Neuron (in vitro differentiated cells): ENCODE measurements around the gene MCF2L2.

Experiments used
- H2AFZ ChIP-seq: one replicate; pipeline ENCODE4 v1.6.1; 2013; ENCODE audit warnings: low read depth, mild to moderate bottlenecking, inconsistent platforms, low read length, moderate library complexity
- H3K27me3 ChIP-seq: one replicate; pipeline ENCODE4 v1.6.1; 2013; ENCODE audit warnings: low read length; ENCODE audit not compliant: insufficient read depth
- H3K36me3 ChIP-seq: one replicate; pipeline ENCODE4 v1.6.1; 2013; ENCODE audit warnings: low read length; ENCODE audit not compliant: insufficient read depth
- H3K4me1 ChIP-seq: one replicate; pipeline ENCODE4 v1.6.1; 2013; ENCODE audit warnings: low read length; ENCODE audit not compliant: insufficient read depth
- H3K4me3 ChIP-seq: 2 replicates; pipeline ENCODE4 v1.5.1; 2013; ENCODE audit warnings: mild to moderate bottlenecking, low read length, moderate library complexity
- H3K9me3 ChIP-seq: one replicate; pipeline ENCODE4 v1.6.1; 2013; ENCODE audit warnings: low read length

The MCF2L2 gene

GRCh38 chr3:183299976-183300375 is 128.4 kb downstream of the MCF2L2 start:
- H3K36me3 ChIP-seq: no peaks in the 10 kb centered on the region
- no peak overlapping the region for H2AFZ ChIP-seq
- peaks cover 14% of the 10 kb centered on the region for H3K4me1 ChIP-seq
- no peaks in the 10 kb centered on the region for H3K27me3 ChIP-seq
- peaks cover 2% of the 10 kb centered on the region for H3K9me3 ChIP-seq
- no peak overlapping the region for H3K4me3 ChIP-seq

- H2AFZ ChIP-seq: no peak overlapping the region
- H3K4me3 ChIP-seq: no peak overlapping the region
- H3K4me1 ChIP-seq: peaks cover 14% of the 10 kb centered on the region
Measured at GRCh38 chr3:183298701-183299153, 129.7 kb downstream of the MCF2L2 start.

GRCh38 chr3:183296944-183297343 is 131.5 kb downstream of the MCF2L2 start:
- Histone ChIP-seq H3K9me3 (peaks cover 2% of the 10 kb centered on the region), H3K27me3 (no peaks in the 10 kb centered on the region), H3K4me1 (peaks cover 14% of the 10 kb centered on the region), H3K4me3 (no peak overlapping the region), H3K36me3 (no peaks in the 10 kb centered on the region), H2AFZ (no peak overlapping the region)

More at GRCh38 chr3:183298701-183299153, 129.7 kb downstream of the MCF2L2 start:
- no peaks in the 10 kb centered on the region for H3K36me3 ChIP-seq
- no peaks in the 10 kb centered on the region for H3K27me3 ChIP-seq
- H3K9me3 ChIP-seq: peaks cover 2% of the 10 kb centered on the region

- Histone ChIP-seq H3K27me3 (no peaks in the 10 kb centered on the region), H2AFZ (no peak overlapping the region), H3K36me3 (no peaks in the 10 kb centered on the region), H3K9me3 (peaks cover 2% of the 10 kb centered on the region), H3K4me1 (peaks cover 14% of the 10 kb centered on the region), H3K4me3 (no peak overlapping the region)
Measured at GRCh38 chr3:183295211-183295610, 133.2 kb downstream of the MCF2L2 start.

- Histone ChIP-seq H3K9me3 (peaks cover 2% of the 10 kb centered on the region), H3K36me3 (no peaks in the 10 kb centered on the region), H3K4me3 (no peak overlapping the region), H3K4me1 (peaks cover 12% of the 10 kb centered on the region), H2AFZ (no peak overlapping the region), H3K27me3 (no peaks in the 10 kb centered on the region)
Measured at GRCh38 chr3:183293966-183294365, 134.5 kb downstream of the MCF2L2 start.

GRCh38 chr3:183291497-183292031 is 136.9 kb downstream of the MCF2L2 start:
- H3K27me3 ChIP-seq: no peaks in the 10 kb centered on the region
- H2AFZ ChIP-seq: no peak overlapping the region
- no peaks in the 10 kb centered on the region for H3K36me3 ChIP-seq
- H3K4me3 ChIP-seq: no peak overlapping the region
- peaks cover 2% of the 10 kb centered on the region for H3K9me3 ChIP-seq
- no peaks in the 10 kb centered on the region for H3K4me1 ChIP-seq

- no peaks in the 10 kb centered on the region for H3K9me3 ChIP-seq
- H3K36me3 ChIP-seq: no peaks in the 10 kb centered on the region
- no peaks in the 10 kb centered on the region for H3K4me1 ChIP-seq
- no peak overlapping the region for H2AFZ ChIP-seq
- H3K4me3 ChIP-seq: no peak overlapping the region
- H3K27me3 ChIP-seq: no peaks in the 10 kb centered on the region
Measured at GRCh38 chr3:183290216-183290615, 138.2 kb downstream of the MCF2L2 start.

GRCh38 chr3:183288117-183288516 is 140.3 kb downstream of the MCF2L2 start:
- Histone ChIP-seq H3K36me3 (no peaks in the 10 kb centered on the region), H2AFZ (no peak overlapping the region), H3K27me3 (no peaks in the 10 kb centered on the region), H3K4me3 (no peak overlapping the region), H3K9me3 (no peaks in the 10 kb centered on the region), H3K4me1 (no peaks in the 10 kb centered on the region)

GRCh38 chr3:183287301-183287971 is 141.0 kb downstream of the MCF2L2 start:
- Histone ChIP-seq H3K4me3 (no peak overlapping the region), H3K36me3 (no peaks in the 10 kb centered on the region), H2AFZ (no peak overlapping the region), H3K4me1 (no peaks in the 10 kb centered on the region), H3K9me3 (no peaks in the 10 kb centered on the region), H3K27me3 (no peaks in the 10 kb centered on the region)

GRCh38 chr3:183285828-183286457 is 142.5 kb downstream of the MCF2L2 start:
- H2AFZ ChIP-seq: no peak overlapping the region
- H3K4me3 ChIP-seq: no peak overlapping the region
- H3K9me3 ChIP-seq: no peaks in the 10 kb centered on the region
- H3K36me3 ChIP-seq: no peaks in the 10 kb centered on the region
- H3K4me1 ChIP-seq: no peaks in the 10 kb centered on the region
- H3K27me3 ChIP-seq: no peaks in the 10 kb centered on the region

GRCh38 chr3:183285318-183285717 is 143.1 kb downstream of the MCF2L2 start:
- H3K36me3 ChIP-seq: no peaks in the 10 kb centered on the region
- H2AFZ ChIP-seq: no peak overlapping the region
- no peak overlapping the region for H3K4me3 ChIP-seq
- H3K27me3 ChIP-seq: no peaks in the 10 kb centered on the region
- H3K9me3 ChIP-seq: no peaks in the 10 kb centered on the region
- H3K4me1 ChIP-seq: no peaks in the 10 kb centered on the region

- H3K4me1 ChIP-seq: no peaks in the 10 kb centered on the region
- H3K4me3 ChIP-seq: no peak overlapping the region
- H2AFZ ChIP-seq: no peak overlapping the region
- H3K36me3 ChIP-seq: no peaks in the 10 kb centered on the region
- H3K9me3 ChIP-seq: no peaks in the 10 kb centered on the region
- H3K27me3 ChIP-seq: no peaks in the 10 kb centered on the region
Measured at GRCh38 chr3:183284570-183284969, 143.8 kb downstream of the MCF2L2 start.

- H3K4me1 ChIP-seq: no peaks in the 10 kb centered on the region
- H3K4me3 ChIP-seq: no peak overlapping the region
- no peak overlapping the region for H2AFZ ChIP-seq
- H3K36me3 ChIP-seq: no peaks in the 10 kb centered on the region
- no peaks in the 10 kb centered on the region for H3K27me3 ChIP-seq
- no peaks in the 10 kb centered on the region for H3K9me3 ChIP-seq
Measured at GRCh38 chr3:183283886-183284285, 144.5 kb downstream of the MCF2L2 start.
